CD4-positive, alpha-beta T cell treated with Interleukin-4 for 4 hours (primary cell): ENCODE data around the gene THSD4.

Experiments
- DNase-seq: peaks from one replicate; pipeline ENCODE4 v3.0.0-alpha.2; 2020

The THSD4 gene

GRCh38 chr15:71469413-71469812, 354.1 kb downstream of the THSD4 start:
- no peak for DNase-seq

- DNase-seq, result no peak
Measured at GRCh38 chr15:71471347-71471746, 356.1 kb downstream of the THSD4 start.

GRCh38 chr15:71472566-71472965, 357.3 kb downstream of the THSD4 start:
- no peak for DNase-seq

GRCh38 chr15:71473751-71474150, 358.5 kb downstream of the THSD4 start:
- DNase-seq, result no peak

GRCh38 chr15:71476823-71477222, 361.6 kb downstream of the THSD4 start:
- DNase-seq, result no peak

GRCh38 chr15:71480556-71480955, 365.3 kb downstream of the THSD4 start:
- no peak for DNase-seq

- no peak for DNase-seq
Measured at GRCh38 chr15:71484080-71484479, 368.8 kb downstream of the THSD4 start.

GRCh38 chr15:71485094-71485693, 369.9 kb downstream of the THSD4 start:
- no peak for DNase-seq

GRCh38 chr15:71489570-71489969, 374.3 kb downstream of the THSD4 start:
- DNase-seq, result no peak

- DNase-seq, result no peak
Measured at GRCh38 chr15:71493526-71493925, 378.3 kb downstream of the THSD4 start.

- no peak for DNase-seq
Measured at GRCh38 chr15:71494563-71495397, 379.5 kb downstream of the THSD4 start.

- DNase-seq, result no peak
Measured at GRCh38 chr15:71495398-71495780, 380.1 kb downstream of the THSD4 start.

- DNase-seq, result no peak
Measured at GRCh38 chr15:71496336-71496955, 381.2 kb downstream of the THSD4 start.

- no peak for DNase-seq
Measured at GRCh38 chr15:71501344-71502076, 386.2 kb downstream of the THSD4 start.

- DNase-seq, result no peak
Measured at GRCh38 chr15:71502077-71502432, 386.8 kb downstream of the THSD4 start.

- no peak for DNase-seq
Measured at GRCh38 chr15:71505962-71506361, 390.7 kb downstream of the THSD4 start.

- no peak for DNase-seq
Measured at GRCh38 chr15:71506946-71507345, 391.7 kb downstream of the THSD4 start.

GRCh38 chr15:71508081-71508682, 392.9 kb downstream of the THSD4 start:
- no peak for DNase-seq

- no peak for DNase-seq
Measured at GRCh38 chr15:71509139-71509538, 393.9 kb downstream of the THSD4 start.

GRCh38 chr15:71510763-71511162, 395.5 kb downstream of the THSD4 start:
- DNase-seq, result no peak

- DNase-seq, result no peak
Measured at GRCh38 chr15:71511796-71512681, 396.8 kb downstream of the THSD4 start.

- no peak for DNase-seq
Measured at GRCh38 chr15:71512682-71513006, 397.4 kb downstream of the THSD4 start.
